ENCODE results near the gene TFDP1.

The TFDP1 gene

GRCh38 chr13:113584205-113584869 lies at the start of gene TFDP1:
TSS of gene TFDP1 (plus strand) at chr13:113584753. CDS start at chr13:113585838, 1,085 bp downstream.
- peak; percentile 92 for DNase-seq (ENCODE audit: low read depth)

- DNase-seq (ENCODE audit: low read depth), result no peak
Measured at GRCh38 chr13:113535381-113535781, 49.2 kb upstream of the TFDP1 start.

DNA sequence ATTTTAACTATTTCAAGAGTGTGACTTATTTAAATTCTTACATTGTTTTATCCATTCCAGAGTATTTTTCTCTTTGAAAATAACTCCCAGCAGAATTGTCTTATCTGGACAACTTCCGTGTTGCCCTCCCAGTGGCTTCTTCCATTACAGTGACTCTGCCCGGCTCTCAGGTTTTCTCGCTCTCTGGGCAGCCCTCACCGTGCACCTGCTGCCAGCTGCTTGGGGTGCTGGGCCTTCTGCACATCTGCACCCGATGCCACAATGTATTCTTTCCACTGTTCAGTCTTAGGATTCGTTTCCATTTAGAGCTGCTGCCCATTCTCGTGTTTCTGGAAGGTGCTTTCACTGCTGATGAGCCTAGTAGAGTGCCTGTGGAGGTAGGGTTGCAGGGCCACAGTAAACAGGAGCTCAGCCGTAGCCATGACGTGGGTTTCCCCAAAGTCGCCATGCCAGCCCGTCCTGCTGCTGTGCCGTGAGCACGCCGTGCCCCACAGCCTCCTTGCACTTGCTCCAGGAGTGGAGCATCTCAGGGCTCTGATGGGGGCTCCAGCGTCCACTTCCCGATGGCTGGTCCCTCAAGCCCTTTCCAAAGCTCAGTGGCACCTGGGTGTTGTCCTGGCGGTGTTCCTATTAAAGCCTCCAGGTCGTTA lies 48.0 kb upstream of the TFDP1 start:
- no peak for DNase-seq (ENCODE audit: low read depth)

- no peak for DNase-seq (ENCODE audit: low read depth)
Measured at GRCh38 chr13:113537205-113537604, 47.3 kb upstream of the TFDP1 start.

GRCh38 chr13:113537909-113538688 lies 46.5 kb upstream of the TFDP1 start:
- DNase-seq (ENCODE audit: low read depth), result no peak

DNA sequence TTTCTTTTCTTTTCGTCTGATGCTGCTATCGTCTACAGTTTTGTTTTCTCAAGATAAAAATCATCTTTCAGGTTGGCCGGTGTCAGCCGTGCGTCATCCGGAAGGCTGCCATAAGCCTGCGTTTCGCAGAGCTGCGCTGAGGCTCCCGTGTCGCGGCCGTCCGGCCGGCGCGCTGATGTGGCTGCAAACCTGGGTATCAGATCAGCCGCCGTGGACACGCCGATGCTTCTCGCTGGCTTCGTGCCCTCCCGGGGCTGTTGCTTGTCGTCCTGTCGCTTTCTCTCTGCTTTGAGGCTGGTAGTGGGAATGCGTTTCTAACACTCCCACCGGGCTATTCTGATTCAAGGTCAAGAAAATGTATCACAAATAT lies 45.9 kb upstream of the TFDP1 start:
- no peak for DNase-seq (ENCODE audit: low read depth)

- no peak for DNase-seq (ENCODE audit: low read depth)
Measured at GRCh38 chr13:113539176-113539575, 45.4 kb upstream of the TFDP1 start.

- DNase-seq (ENCODE audit: low read depth), result no peak
Measured at GRCh38 chr13:113539822-113540221, 44.7 kb upstream of the TFDP1 start.

DNA sequence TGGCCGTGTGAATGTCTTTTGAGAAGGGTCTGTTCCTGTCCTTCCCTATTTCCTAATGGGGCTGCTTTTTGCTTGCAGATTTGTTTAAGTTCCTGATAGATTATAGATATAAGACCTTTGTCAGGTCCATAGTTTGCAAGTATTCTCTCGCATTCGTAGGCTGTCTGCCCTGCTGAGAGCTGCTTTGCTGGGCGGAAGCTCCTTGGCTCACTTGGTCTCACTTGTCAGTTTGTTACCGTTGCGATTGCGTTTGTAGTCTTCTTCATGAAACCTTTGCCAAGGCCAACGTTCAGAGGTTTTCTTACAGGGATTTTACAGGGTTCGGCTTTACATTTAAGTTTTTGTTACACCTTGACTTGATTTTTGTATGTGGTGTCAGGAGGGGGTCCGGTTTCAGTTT lies 44.0 kb upstream of the TFDP1 start:
- no peak for DNase-seq (ENCODE audit: low read depth)

DNA sequence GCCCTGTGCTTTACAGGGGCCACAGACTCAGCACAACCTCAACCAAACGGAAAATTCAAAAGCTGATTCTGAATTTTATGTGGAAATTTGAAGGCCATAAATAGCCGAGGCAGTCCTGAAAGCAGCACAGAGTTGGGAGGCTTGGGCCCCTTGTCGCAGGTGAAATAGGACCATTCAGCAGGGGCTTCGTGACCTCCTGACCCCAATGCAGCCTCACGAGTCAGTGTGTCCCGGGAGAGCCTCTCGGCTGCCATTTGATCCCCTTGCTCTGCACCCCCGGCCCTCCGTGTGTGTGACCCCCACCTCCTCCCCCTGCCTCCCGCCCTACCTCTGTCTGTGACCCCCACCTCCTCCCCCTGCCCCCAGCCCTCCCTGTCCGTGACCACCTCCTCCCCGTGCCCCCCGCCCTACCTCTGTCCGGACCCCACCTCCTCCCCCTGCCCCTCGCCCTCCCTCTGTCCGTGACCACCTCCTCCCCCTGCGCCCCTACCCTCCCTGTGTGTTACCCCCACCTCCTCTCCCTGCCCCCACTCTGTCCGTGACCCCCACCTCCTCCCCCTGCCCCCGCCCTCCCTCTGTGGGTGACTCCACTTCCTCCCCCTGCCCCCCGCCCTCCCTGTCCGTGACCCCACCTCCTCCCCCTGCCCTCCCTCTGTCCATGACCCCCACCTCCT lies 41.7 kb upstream of the TFDP1 start:
- DNase-seq (ENCODE audit: low read depth), result no peak

GRCh38 chr13:113544071-113544891 lies 40.3 kb upstream of the TFDP1 start:
- no peak for DNase-seq (ENCODE audit: low read depth)

DNA sequence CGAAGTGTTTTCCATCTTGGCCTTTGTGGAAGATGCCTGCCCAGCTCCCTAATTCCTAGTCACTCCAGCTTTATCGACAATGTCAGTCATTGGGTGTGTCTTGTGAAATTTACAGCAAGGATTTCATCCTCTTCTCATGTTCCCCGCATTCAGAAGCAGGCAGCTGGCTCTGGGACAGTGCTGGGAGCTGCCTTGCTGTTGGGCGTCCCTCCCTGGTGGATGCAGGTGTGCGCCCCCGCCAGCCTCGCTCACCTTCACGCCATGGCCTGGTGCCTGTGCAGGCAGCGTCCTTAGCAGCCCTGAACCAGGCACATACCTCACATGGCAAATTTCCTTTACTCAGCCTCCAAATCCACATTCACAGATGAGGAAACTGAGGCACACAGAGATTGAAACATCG lies 39.7 kb upstream of the TFDP1 start:
- no peak for DNase-seq (ENCODE audit: low read depth)

DNA sequence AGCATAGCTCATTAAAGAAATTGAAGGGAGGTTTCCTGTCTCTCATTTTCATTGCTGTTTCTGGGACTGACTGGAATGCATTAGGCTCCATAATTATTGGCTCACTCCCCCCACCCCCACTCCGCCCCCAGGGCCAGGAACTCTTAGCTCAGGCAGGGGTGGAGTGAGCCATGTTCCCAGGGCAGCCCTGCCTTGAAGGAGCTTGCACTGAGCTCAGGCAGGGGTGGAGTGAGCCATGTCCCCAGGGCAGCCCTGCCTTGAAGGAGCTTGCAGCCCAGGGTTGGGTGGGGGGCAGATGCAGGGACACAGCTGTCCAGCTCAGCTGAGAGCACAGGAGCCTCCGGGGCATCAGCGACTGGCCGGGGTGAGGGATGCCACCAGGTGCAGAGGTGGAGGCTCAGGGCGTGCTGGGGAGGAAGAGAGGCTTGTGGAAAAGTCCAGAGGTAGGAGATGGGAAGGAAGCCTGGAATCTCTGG lies 39.1 kb upstream of the TFDP1 start:
- peak; percentile 25 for DNase-seq (ENCODE audit: low read depth)

GRCh38 chr13:113545931-113546516 lies 38.5 kb upstream of the TFDP1 start:
- DNase-seq (ENCODE audit: low read depth), result no peak

DNA sequence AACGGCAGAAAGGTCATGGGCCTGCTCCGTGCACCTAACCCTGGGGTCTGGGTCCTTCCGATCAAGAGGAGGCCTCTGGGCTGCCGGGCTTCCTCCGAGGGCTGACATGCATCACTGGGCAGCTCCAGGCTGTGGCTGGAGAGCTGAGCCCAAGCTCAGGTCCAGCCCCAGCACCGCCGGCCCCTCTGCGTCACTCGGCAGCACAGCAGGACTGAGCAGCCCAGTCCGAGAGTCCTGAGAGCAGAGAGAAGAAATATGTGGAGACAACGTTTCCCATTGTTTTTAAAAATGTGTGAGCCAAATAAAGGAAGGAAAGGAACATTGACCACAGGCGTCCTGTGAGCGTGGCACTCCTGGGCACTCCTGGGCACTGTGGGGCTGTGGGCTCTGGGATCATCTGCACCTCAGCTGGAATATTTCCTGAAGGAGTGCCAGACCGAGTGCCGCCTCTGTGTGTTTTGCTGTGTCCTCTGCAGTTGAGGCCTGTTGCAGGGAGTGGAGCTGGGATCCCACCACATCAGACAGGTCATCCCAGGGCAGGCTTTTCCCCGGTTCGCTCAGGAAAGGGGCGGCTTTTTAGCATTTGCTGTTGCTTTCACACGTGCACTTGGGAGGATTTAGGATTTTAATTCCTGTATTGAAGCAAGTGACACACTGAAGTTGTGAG lies 37.8 kb upstream of the TFDP1 start:
- no peak for DNase-seq (ENCODE audit: low read depth)

DNA sequence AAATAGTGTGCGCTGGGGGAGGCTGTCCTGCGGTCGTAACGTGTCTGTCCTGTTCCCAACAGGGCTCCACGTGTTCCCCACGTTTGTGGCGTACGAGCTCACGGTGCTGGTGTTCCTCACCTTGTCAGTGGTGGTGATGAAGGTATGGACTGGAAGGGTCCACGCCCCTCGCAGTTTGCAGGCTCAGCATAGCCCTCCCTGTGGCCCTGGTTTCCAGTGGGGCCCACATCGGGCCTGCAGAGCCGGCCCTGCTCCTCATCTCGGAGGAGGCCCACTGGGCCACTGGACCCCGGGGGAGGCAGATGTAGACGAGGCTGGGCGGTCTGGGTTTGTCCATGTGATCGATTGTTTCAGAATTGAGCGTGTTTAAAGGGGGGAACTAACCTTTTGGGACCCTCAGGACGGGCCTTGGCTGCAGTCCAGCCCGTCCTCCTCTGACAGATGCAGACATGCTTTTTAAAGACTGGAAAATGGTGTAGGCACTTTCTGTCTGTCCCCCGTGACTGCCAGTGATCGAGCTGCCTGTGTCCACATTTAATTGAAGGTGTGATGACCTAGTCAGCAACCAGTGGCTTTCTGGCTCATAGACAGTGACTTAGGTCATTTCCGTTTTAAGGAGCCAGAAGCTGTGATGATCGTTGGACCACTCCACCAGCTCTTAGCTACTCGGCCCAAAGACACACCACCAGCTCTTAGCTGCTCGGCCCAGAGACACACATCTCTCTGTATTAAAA lies 37.1 kb upstream of the TFDP1 start:
- DNase-seq (ENCODE audit: low read depth), result peak; percentile 51

GRCh38 chr13:113548171-113548641 lies 36.3 kb upstream of the TFDP1 start:
- no peak for DNase-seq (ENCODE audit: low read depth)

DNA sequence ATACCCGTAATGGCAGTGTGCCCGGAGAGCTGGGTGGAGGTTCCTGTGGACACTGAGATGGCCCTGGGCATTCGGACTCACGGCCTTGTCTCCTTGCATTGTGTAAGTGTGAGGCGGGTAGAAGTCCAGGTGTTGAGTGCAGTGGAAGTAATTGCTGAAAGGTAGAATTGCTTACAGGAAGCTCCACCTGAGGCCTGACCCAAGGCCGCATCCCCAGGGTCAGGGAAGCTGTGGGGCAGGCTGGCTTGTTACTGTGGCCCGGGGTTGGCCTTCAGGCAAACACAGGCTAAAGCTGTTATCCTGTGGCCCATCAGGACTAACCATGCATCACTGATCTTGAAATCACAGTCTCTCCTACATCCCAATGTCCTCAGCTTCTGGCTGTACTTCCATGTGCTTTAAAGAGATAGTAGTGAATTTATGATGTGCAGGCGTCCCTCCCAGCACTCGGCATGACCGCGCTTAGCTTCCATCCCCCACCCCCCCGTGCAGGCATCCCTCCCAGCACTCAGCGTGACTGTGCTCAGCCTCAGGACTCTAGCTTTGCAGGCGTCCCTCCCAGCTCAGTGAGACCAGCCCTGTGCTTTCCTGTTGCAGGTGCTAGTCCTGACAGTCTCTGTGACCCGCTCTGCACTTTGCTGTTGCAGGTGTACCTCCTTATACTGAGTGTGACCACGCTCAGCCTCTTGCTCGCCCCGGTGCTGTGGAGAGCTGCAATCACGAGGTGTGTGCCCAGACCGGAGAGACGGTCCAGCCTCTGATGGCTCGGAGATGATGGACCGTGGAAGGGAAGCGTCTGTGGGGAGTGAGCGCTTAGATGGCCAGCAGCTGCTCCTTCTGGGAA lies 35.6 kb upstream of the TFDP1 start:
- no peak for DNase-seq (ENCODE audit: low read depth)

DNA sequence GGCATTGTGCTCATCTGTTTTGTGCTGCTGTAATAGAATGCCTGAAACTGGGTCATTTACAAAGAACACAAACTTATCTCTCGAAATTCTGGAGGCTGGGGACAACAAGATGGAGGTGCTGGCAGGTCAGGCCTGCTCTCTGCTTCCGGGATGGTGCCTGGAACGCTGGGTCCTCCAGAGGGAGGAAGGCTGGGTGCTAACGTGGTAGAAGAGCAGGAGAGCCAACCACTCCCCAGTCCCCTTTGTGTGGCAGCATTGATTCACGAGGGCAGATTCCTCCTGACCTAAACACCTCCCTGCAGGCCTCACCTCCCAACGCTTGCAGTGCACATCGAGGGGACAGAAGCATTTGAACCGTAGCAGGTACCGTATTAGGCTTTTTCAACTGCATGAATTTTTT lies 34.1 kb upstream of the TFDP1 start:
- no peak for DNase-seq (ENCODE audit: low read depth)

Data from ELR (cell line).